Measurements from ENCODE around the gene STH. TPM values are rescaled to one million over a fixed set of nuclear protein-coding genes. Genes with fewer than 3 reads are reported as not detected.

STH gene
- total and polyA plus RNA-seq, 10 of the 15 experiments (the other 5 are each of a cell fraction or from before 2014, with no cell fraction given) = not detected

GRCh38 chr17:46000757-46001156 lies 1.7 kb downstream of the STH start (continued):
- TF ChIP-seq ZBED1 (IDR thresholded peaks at IDR 0.05; ENCODE audit: borderline replicate concordance) = no peak
- TF ChIP-seq ESRRA (IDR thresholded peaks at IDR 0.05; ENCODE audit: low read length) = no peak
- TF ChIP-seq TBL1XR1 (IDR thresholded peaks at IDR 0.05; ENCODE audit: low read depth, low read length) = no peak

- DNase-seq (ENCODE audit: low read depth, low spot score) (no peak), FAIRE-seq (no peak), ATAC-seq (no peak; the same call in 2 of the 3 replicates)
- TF ChIP-seq KAT2A (conservative IDR thresholded peaks at IDR 0.05; ENCODE audit: control insufficient read depth, low read depth, low read length) = no peak
- Histone ChIP-seq H3K27me3 (replicated peaks in 1 of 2; ENCODE audit: control insufficient read depth in 2 of 2, insufficient read depth in 2 of 2, low read length in 1 of 2) (no peaks in the 10 kb centered on the region), H3K36me3 (ENCODE audit: control insufficient read depth in 2 of 2, insufficient read depth in 2 of 2, low read length in 1 of 2) (no peaks in the 10 kb centered on the region), H3K79me2 (ENCODE audit: control insufficient read depth, insufficient read depth, low read length) (no peaks in the 10 kb centered on the region), H3K9ac (ENCODE audit: control insufficient read depth, insufficient read depth, low read length) (no peak overlapping the region), H3K4me3 (no peak overlapping the region), H2AFZ (ENCODE audit: control insufficient read depth, low read depth, low read length) (no peak overlapping the region), H3K4me2 (ENCODE audit: control insufficient read depth, insufficient read depth) (no peak overlapping the region), H4K20me1 (ENCODE audit: control insufficient read depth, insufficient read depth) (no peaks in the 10 kb centered on the region), H3K4me1 (ENCODE audit: control insufficient read depth, insufficient read depth, low read length) (no peaks in the 10 kb centered on the region), H3K9me3 (replicated peaks; ENCODE audit: control insufficient read depth, insufficient read depth, low read length) (no peaks in the 10 kb centered on the region), H3K27ac (ENCODE audit: control insufficient read depth, insufficient read depth) (no peak overlapping the region)
- SMC1A ChIA-PET (ENCODE audit: uncharacterized antibody, unreplicated experiment) = interaction anchor here (0.6 to 3.1 kb wide), 5 partner anchors 43 to 556 kb away, joined by 3 to 10 read pairs (median 7); no protein-coding TSS in a partner anchor
- POLR2A ChIA-PET = no interaction called here
- RAD21 ChIA-PET (ENCODE audit: unreplicated experiment) = interaction anchor here (0.7 to 2.3 kb wide), 3 partner anchors 47 to 211 kb away, joined by 3 to 13 read pairs (median 4); no protein-coding TSS in a partner anchor
- no TSS peak for BruUV-seq (replicated peaks)
- 60% methylated on average over 13 of the region's 13 CpGs for WGBS (ENCODE audit: insufficient coverage, insufficient replicate concordance, low lambda C conversion rate, missing lambda C conversion rate)
- in situ Hi-C loops (cut with MboI) = loop anchor here (5.0 kb wide), 2 partner anchors 216 to 266 kb away; no protein-coding TSS in a partner anchor
- intact Hi-C loops (cut with micrococcal nuclease; ENCODE audit: unreplicated experiment) = loop anchor here (1.0 kb wide), 1 partner anchor 212 kb away; no protein-coding TSS in a partner anchor
- CTCF ChIA-PET = interaction anchor here (0.6 to 6.4 kb wide), 13 partner anchors 11 to 285 kb away, joined by 3 to 65 read pairs (median 4); no protein-coding TSS in a partner anchor
Measured at GRCh38 chr17:46001390-46002310, 2.6 kb downstream of the STH start.

Data from GM12878 (cell line).